H1 (cell line): Measurements from ENCODE around the gene CREBBP.

Experiments
- ATF2 ChIP-seq: IDR thresholded peaks from 2 replicates; pipeline ENCODE4 v1.6.1; 2012; ENCODE audit warnings: low read length, inconsistent platforms
- CBX8 ChIP-seq: fragments of 300-800, 300-1000 bp; sonication (generic); IDR thresholded peaks from 2 replicates; pipeline ENCODE4 v1.7.1; 2016; ENCODE audit warnings: low read depth, low read length, borderline replicate concordance
- CTCF ChIP-seq, 3 experiments: IDR thresholded peaks; 1 replicate in 2 of 3; 2 replicates in 1 of 3; pipeline versions ENCODE4 v1.5.1 to v1.6.1; 2011; ENCODE audit warnings: low read length in 3 of 3, mild to moderate bottlenecking in 3 of 3, inconsistent platforms in 2 of 3, low read depth in 1 of 3, moderate library complexity in 1 of 3; ENCODE audit not compliant: insufficient read depth in 1 of 3; ENCODE audit errors: control extremely low read depth in 1 of 3
- EGR1 ChIP-seq: IDR thresholded peaks from 2 replicates; pipeline ENCODE4 v1.6.1; 2011; ENCODE audit warnings: low read depth, low read length, borderline replicate concordance
- EP300 ChIP-seq, 2 experiments: IDR thresholded peaks; 1 replicate in 1 of 2; 2 replicates in 1 of 2; pipeline ENCODE4 v1.6.1; 2011 to 2012; ENCODE audit warnings: low read depth in 2 of 2, low read length in 2 of 2, mild to moderate bottlenecking in 2 of 2, borderline replicate concordance in 1 of 2, inconsistent platforms in 1 of 2, moderate library complexity in 1 of 2
- EZH2 ChIP-seq: fragments of 200-600 bp; sonication (generic); IDR thresholded peaks from 2 replicates; pipeline ENCODE4 v1.7.1; 2012; ENCODE audit warnings: low read depth, mild to moderate bottlenecking, moderate library complexity, low read length, inconsistent platforms; ENCODE audit not compliant: severe bottlenecking
- FOSL1 ChIP-seq: IDR thresholded peaks from 2 replicates; pipeline ENCODE4 v1.6.1; 2011; ENCODE audit warnings: mild to moderate bottlenecking, low read depth, low read length, moderate library complexity; ENCODE audit not compliant: insufficient read depth
- HDAC6 ChIP-seq: IDR thresholded peaks from one replicate; pipeline ENCODE4 v1.7.1; 2012; ENCODE audit warnings: low read depth, mild to moderate bottlenecking, inconsistent platforms, low read length, moderate library complexity
- JUND ChIP-seq: IDR thresholded peaks from 2 replicates; pipeline ENCODE4 v1.6.1; 2011; ENCODE audit warnings: mild to moderate bottlenecking, improper control_type of control experiment, low read length
- POLR2AphosphoS5 ChIP-seq: IDR thresholded peaks from 2 replicates; pipeline ENCODE4 v1.6.1; 2011; ENCODE audit warnings: low read depth, low read length
- SP1 ChIP-seq: IDR thresholded peaks from 2 replicates; pipeline ENCODE4 v1.6.1; 2011; ENCODE audit warnings: low read depth, low read length
- SP2 ChIP-seq: IDR thresholded peaks from 2 replicates; pipeline ENCODE4 v1.6.1; 2012; ENCODE audit warnings: mild to moderate bottlenecking, low read length, inconsistent platforms
- TEAD4 ChIP-seq: IDR thresholded peaks from 2 replicates; pipeline ENCODE4 v1.6.1; 2012; ENCODE audit warnings: low read depth, low read length, inconsistent platforms, mixed read lengths

GRCh38 chr16:3687021-3687420, 193.5 kb downstream of the CREBBP start:
- TF ChIP-seq CTCF (IDR thresholded peaks at IDR 0.05; ENCODE audit: control extremely low read depth in 1 of 3, insufficient read depth in 1 of 3, low read depth in 1 of 3, low read length in 3 of 3) (no peak), POLR2AphosphoS5 (no peak), CBX8 (no peak), EGR1 (no peak), HDAC6 (no peak), TEAD4 (no peak), JUND (no peak), EP300 (IDR thresholded peaks at IDR 0.05; ENCODE audit: borderline replicate concordance in 1 of 2, low read depth in 2 of 2, low read length in 2 of 2) (no peak), EZH2 (no peak), SP1 (no peak), ATF2 (no peak), FOSL1 (no peak), SP2 (no peak)
